Thoracic aorta (tissue), 2 donors: ENCODE measurements around the gene DCBLD1. TPM values are rescaled to one million over a fixed set of nuclear protein-coding genes. Genes with fewer than 3 reads are reported as not detected.

Experiments used
- ATAC-seq: fragments of 150-250 bp; one replicate; pipeline ENCODE4 v1.8.0; 2017; ENCODE audit warnings: low read depth; ENCODE audit not compliant: insufficient number of reproducible peaks, low FRiP score
- DNase-seq: peaks from one replicate; pipeline ENCODE4 v3.0.0-alpha.2; 2020; ENCODE audit warnings: low spot score
- H3K27ac ChIP-seq, 2 donors: fragments of 200-600 bp; sonication (generic); 1 replicate in 1 of 2; 2 replicates in 1 of 2; pipeline ENCODE4 v1.5.1; 2016; ENCODE audit warnings: mild to moderate bottlenecking in 2 of 2, moderate library complexity in 2 of 2
- H3K27me3 ChIP-seq: fragments of 200-600 bp; sonication (generic); replicated peaks from 2 replicates; pipeline ENCODE4 v1.6.0; 2016; ENCODE audit warnings: mild to moderate bottlenecking; ENCODE audit not compliant: insufficient read depth
- H3K36me3 ChIP-seq: fragments of 200-600 bp; sonication (generic); one replicate; pipeline ENCODE4 v1.5.1; 2016
- H3K4me1 ChIP-seq, 2 donors: fragments of 200-600 bp; sonication (generic); 1 replicate in 1 of 2; 2 replicates in 1 of 2; pipeline versions ENCODE4 v1.5.1 to v1.6.0; 2016; ENCODE audit warnings: low read depth in 2 of 2, mild to moderate bottlenecking in 1 of 2; ENCODE audit not compliant: control insufficient read depth in 1 of 2
- H3K4me3 ChIP-seq: fragments of 200-600 bp; sonication (generic); 2 replicates; pipeline ENCODE4 v1.5.1; 2016; ENCODE audit warnings: mild to moderate bottlenecking
- H3K9me3 ChIP-seq: fragments of 200-600 bp; sonication (generic); 2 replicates; pipeline ENCODE4 v1.5.1; 2016
- total RNA-seq, 2 donors: library from RNA; depleted of rRNA; stranded (reverse); fragments of >200 nt; gene quantifications; one replicate each; pipeline versions ENCODE4 v1.1.0 to v1.2.3, GENCODE V29; 2016
- TF ChIP-seq, protein P1 (sequence below): fragments of 200-600 bp; sonication (generic); IDR thresholded peaks from one replicate; pipeline ENCODE4 v1.5.1; 2019; ENCODE audit warnings: antibody characterized with exemption

The DCBLD1 gene
- total RNA-seq, 2 donors from 2014 or later, result 6.4 to 33.2 TPM

DNA sequence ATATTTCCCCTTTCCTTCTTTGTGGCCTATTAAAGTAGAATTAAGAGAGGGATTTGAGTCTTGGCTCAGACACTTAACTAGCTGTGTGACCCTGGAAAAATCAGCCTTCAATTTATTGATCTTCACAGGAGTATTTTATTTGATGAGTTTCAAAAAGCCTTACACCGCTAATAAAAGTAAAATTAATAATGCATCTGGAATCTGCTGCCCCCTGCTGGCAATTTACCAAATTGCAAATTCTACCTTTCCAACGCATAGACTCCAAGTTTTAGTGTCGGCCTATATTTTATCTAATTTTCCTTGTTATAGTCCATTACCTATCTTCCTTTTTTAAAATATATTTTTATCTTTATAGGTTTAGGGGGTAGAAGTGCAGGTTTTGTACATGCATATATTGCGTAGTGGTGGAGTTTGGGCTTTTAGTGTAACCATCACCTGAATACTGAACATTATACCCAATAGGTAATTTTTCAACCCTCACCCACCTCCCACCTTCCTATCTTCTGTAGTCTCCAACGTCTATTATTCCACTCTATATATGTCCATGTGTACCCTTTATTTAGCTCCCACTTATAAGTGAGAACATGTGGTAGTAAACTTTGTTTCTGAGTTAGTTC is 73.5 kb downstream of the DCBLD1 start:
- TF ChIP-seq, protein P1, sequence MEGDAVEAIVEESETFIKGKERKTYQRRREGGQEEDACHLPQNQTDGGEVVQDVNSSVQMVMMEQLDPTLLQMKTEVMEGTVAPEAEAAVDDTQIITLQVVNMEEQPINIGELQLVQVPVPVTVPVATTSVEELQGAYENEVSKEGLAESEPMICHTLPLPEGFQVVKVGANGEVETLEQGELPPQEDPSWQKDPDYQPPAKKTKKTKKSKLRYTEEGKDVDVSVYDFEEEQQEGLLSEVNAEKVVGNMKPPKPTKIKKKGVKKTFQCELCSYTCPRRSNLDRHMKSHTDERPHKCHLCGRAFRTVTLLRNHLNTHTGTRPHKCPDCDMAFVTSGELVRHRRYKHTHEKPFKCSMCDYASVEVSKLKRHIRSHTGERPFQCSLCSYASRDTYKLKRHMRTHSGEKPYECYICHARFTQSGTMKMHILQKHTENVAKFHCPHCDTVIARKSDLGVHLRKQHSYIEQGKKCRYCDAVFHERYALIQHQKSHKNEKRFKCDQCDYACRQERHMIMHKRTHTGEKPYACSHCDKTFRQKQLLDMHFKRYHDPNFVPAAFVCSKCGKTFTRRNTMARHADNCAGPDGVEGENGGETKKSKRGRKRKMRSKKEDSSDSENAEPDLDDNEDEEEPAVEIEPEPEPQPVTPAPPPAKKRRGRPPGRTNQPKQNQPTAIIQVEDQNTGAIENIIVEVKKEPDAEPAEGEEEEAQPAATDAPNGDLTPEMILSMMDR, result peak; percentile 81
- DNase-seq, result no peak
- Histone ChIP-seq H3K36me3 (no peaks in the 10 kb centered on the region), H3K4me3 (no peak overlapping the region), H3K4me1 (no peaks in the 10 kb centered on the region), H3K27me3 (no peaks in the 10 kb centered on the region), H3K9me3 (no peaks in the 10 kb centered on the region), H3K27ac (no peak overlapping the region)
- no peak for ATAC-seq

DNA sequence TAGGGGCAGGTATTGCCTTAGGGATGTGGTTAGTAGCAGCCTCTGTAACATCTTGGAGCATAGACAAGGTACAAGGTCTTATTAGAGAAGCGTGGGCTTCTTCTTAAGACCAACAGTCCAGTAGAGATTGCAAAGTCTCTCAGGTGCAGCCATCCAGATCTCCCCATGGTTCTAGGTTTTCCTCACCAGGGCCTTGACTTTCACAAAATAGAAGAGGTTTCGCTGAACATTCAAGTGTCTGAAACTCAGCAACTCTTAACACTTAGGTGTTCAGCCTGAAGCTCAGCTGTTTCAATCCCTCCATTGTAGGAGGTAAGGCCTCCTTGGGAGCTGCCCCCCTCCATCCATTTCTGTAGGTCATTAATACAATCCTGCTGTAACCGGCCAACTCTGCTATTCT is 75.5 kb downstream of the DCBLD1 start:
- H3K4me1 ChIP-seq, result no peaks in the 10 kb centered on the region
- ATAC-seq, result no peak
- H3K27me3 ChIP-seq, result no peaks in the 10 kb centered on the region
- DNase-seq, result no peak
- H3K27ac ChIP-seq, result no peak overlapping the region
- TF ChIP-seq, protein P1, result no peak
- H3K9me3 ChIP-seq, result no peaks in the 10 kb centered on the region
- H3K4me3 ChIP-seq, result no peak overlapping the region
- H3K36me3 ChIP-seq, result no peaks in the 10 kb centered on the region

DNA sequence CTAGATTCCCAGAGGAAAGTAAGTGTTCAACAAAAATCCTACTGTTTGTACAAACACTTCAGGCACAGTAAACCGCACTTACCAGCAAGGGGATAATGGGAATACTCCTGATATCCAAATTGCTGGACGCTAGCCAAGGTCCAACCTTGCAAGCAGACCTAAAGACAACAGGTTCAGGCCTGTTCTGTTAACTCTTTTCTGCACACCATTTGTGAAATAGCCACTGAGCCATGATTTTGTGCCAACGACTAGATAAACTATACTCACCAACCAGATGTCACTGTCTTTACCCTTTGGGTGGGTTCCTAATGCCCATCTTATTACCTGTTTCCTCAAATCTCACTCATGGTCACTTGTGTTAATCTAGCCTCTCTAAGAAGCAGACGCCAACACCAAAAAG is 76.3 kb downstream of the DCBLD1 start:
- no peaks in the 10 kb centered on the region for H3K4me1 ChIP-seq
- DNase-seq, result no peak
- H3K27ac ChIP-seq, result no peak overlapping the region
- ATAC-seq, result no peak
- TF ChIP-seq, protein P1, result no peak
- no peak overlapping the region for H3K4me3 ChIP-seq
- no peaks in the 10 kb centered on the region for H3K36me3 ChIP-seq
- no peaks in the 10 kb centered on the region for H3K9me3 ChIP-seq
- no peaks in the 10 kb centered on the region for H3K27me3 ChIP-seq

DNA sequence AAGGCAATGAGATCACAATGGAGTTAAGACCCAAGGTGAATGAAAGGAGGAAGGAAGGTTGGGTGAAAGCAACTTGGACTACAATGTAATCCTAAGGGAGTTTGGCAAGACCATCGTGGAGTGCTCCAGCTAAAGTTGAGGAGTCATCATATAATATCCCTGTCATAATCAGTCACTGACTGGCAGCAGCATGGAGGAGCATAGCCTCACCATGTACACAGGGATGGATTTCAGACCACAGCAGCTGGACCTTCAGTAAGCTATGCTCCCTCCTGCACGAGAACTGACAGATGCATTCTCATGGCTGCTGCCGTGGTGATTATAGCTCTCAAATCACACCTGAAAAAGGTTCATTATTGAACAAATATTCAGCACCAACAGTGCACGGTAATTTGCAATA is 76.8 kb downstream of the DCBLD1 start:
- TF ChIP-seq, protein P1, result no peak
- Histone ChIP-seq H3K4me3 (no peak overlapping the region), H3K27me3 (no peaks in the 10 kb centered on the region), H3K9me3 (no peaks in the 10 kb centered on the region), H3K4me1 (no peaks in the 10 kb centered on the region), H3K27ac (no peak overlapping the region), H3K36me3 (no peaks in the 10 kb centered on the region)
- ATAC-seq (no peak), DNase-seq (no peak)

DNA sequence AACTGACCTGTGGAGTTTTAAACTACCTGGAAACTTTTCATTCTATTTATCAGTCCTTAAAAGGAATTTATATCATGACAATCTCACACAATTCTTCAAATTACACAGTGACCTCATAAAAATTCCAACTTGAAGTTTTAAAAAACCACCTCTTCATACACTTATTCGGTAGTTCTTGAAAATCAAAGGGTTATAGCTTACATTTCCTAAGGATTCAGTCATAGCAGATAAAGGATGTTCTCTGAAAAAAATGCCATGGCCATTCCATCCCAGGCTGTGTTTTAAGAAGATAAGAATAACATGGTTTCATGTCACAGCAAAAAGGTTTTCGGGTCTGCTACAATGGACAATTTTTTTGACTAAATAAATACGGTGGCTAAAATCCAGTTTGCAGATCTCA is 78.7 kb downstream of the DCBLD1 start:
- Histone ChIP-seq H3K27me3 (no peaks in the 10 kb centered on the region), H3K4me1 (no peaks in the 10 kb centered on the region), H3K4me3 (no peak overlapping the region), H3K27ac (no peak overlapping the region), H3K9me3 (no peaks in the 10 kb centered on the region), H3K36me3 (no peaks in the 10 kb centered on the region)
- TF ChIP-seq, protein P1, result no peak
- ATAC-seq, result no peak
- no peak for DNase-seq
